ENCODE results near the gene FES.

Gene FES

DNA sequence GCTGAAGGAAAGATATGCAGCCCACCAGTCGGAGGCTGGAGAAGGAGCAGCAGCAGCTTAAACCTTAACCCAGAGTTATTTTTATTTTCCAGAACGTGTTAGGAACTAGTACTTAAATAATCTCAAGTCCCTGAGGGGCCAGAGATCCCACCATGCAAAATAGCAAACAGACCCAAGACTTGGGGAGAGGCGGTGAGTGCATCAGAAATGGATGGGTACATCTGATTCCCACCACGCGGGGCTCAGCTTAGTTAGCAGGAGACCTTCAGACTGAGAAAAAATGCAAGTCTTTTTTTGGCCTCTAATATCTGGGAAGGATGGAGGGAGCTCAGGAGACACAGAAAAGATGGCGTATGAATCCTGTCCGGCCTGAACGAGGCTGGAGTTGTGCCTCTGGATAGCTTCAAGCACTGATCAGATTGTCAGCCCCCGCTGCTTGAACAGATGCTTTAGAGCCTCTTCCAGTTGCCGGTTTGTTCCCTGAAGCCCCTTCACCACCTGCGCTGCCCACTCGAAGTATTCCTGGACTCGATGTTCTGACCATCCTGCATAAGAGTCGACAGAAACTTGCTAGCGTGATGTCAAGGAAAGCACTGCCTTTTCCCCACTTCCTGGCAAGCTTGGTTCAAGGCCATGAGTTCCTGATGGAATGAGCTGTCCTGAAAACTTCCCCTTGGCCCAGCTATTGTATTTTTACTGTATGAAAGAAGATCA lies 46.7 kb downstream of the FES start:
- peak overlapping the region; percentile 94 for H3K27ac ChIP-seq
- TF ChIP-seq, protein P1, sequence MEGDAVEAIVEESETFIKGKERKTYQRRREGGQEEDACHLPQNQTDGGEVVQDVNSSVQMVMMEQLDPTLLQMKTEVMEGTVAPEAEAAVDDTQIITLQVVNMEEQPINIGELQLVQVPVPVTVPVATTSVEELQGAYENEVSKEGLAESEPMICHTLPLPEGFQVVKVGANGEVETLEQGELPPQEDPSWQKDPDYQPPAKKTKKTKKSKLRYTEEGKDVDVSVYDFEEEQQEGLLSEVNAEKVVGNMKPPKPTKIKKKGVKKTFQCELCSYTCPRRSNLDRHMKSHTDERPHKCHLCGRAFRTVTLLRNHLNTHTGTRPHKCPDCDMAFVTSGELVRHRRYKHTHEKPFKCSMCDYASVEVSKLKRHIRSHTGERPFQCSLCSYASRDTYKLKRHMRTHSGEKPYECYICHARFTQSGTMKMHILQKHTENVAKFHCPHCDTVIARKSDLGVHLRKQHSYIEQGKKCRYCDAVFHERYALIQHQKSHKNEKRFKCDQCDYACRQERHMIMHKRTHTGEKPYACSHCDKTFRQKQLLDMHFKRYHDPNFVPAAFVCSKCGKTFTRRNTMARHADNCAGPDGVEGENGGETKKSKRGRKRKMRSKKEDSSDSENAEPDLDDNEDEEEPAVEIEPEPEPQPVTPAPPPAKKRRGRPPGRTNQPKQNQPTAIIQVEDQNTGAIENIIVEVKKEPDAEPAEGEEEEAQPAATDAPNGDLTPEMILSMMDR (conservative IDR thresholded peaks at IDR 0.05), result no peak

- TF ChIP-seq, protein P1 (conservative IDR thresholded peaks at IDR 0.05), result no peak
- H3K27ac ChIP-seq, result peak overlapping the region; percentile 94
These were observed 47.2 kb downstream of the FES start for GRCh38 chr15:90931575-90931827.

- TF ChIP-seq, protein P1 (conservative IDR thresholded peaks at IDR 0.05), result peak; percentile 99
- H3K27ac ChIP-seq, result peak within 1 kb of the TSS; percentile 94
These were observed 47.7 kb downstream of the FES start, which contains the start of gene HDDC3 for GRCh38 chr15:90931828-90932659. HDDC3 (minus strand) TSS chr15:90932549; CDS start chr15:90932540, 9 bp downstream.

GRCh38 chr15:90932660-90932991 lies 48.3 kb downstream of the FES start:
- TF ChIP-seq, protein P1 (conservative IDR thresholded peaks at IDR 0.05), result no peak; the same call in 1 of the 2 replicates
- peak overlapping the region; percentile 94 for H3K27ac ChIP-seq

DNA sequence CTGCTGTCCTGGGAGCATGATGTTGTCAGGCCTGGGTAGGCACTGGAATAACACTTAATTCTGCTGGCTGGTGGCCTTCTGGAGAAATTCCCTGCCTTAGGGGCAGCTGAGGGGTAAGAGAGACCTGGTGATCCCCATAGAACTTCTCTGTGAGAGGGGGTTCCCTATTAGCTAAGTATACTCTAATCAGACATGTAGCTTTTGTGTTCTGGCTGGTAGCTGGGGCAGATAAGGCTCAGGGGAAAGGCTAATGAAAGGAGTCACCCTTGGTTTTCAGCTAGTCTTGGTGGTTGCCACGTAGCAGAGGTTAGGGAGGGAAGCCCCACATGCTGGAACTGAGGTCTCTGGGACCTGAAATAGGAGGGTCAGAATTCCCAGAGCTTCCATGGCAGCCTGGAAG lies 49.0 kb downstream of the FES start:
- peak overlapping the region; percentile 94 for H3K27ac ChIP-seq
- TF ChIP-seq, protein P1 (conservative IDR thresholded peaks at IDR 0.05), result no peak

GRCh38 chr15:90934256-90934948 lies 50.1 kb downstream of the FES start:
- peak overlapping the region; percentile 94 for H3K27ac ChIP-seq
- TF ChIP-seq, protein P1 (conservative IDR thresholded peaks at IDR 0.05), result peak; percentile 99

All from VCaP (cell line).